Uterus (tissue), 2 donors: ENCODE data around the gene CDKL5.

ENCODE experiments used
- CTCF ChIP-seq, 4 experiments: fragments of 200-600 bp in 2 of 4; fragments of 450-650 bp in 2 of 4; sonication (generic) in 2 of 4; IDR thresholded peaks; one replicate each; pipeline ENCODE4 v1.5.1; 2016 to 2019; ENCODE audit warnings: antibody characterized with exemption in 4 of 4, mild to moderate bottlenecking in 2 of 4, moderate library complexity in 1 of 4
- POLR2A ChIP-seq, 2 donors: fragments of 450-650 bp; IDR thresholded peaks; one replicate each; pipeline ENCODE4 v1.6.1; 2016; ENCODE audit warnings: antibody characterized with exemption in 2 of 2, mild to moderate bottlenecking in 1 of 2, moderate library complexity in 1 of 2

GRCh38 chrX:18558799-18559198 is 133.4 kb downstream of the CDKL5 start:
- TF ChIP-seq CTCF (IDR thresholded peaks at IDR 0.05) (no peak), POLR2A (IDR thresholded peaks at IDR 0.05) (no peak)
